Body of pancreas (tissue), 4 donors: ENCODE results near the gene MED31.

ENCODE experiments used
- CTCF ChIP-seq, 7 experiments: fragments of 450-650 bp in 4 of 7; fragments of 200-600 bp in 3 of 7; sonication (generic) in 3 of 7; IDR thresholded peaks; one replicate each; pipeline ENCODE4 v1.5.1; 2016 to 2019; ENCODE audit warnings: antibody characterized with exemption in 7 of 7
- POLR2A ChIP-seq, 3 donors: fragments of 450-650 bp; IDR thresholded peaks; one replicate each; pipeline ENCODE4 v1.6.1; 2016; ENCODE audit warnings: antibody characterized with exemption in 3 of 3, mild to moderate bottlenecking in 2 of 3

- TF ChIP-seq CTCF (IDR thresholded peaks at IDR 0.05) = no peak
- TF ChIP-seq POLR2A (IDR thresholded peaks at IDR 0.05) = no peak
Observed at GRCh38 chr17:6671431-6671830, 20.0 kb upstream of the MED31 start.
